SHP77 treated with DMSO at 0.1 percent for 48 hours (cell line): ENCODE results near the gene CEL.
"Not testable (repeated sequence)": the region's sequence is repeated elsewhere in the genome, so short reads cannot be mapped to it uniquely, and the experiment has no call there.

ENCODE experiments used
- DNase-seq: peaks from one replicate; lab custom pipeline; 2025; lab: John Stamatoyannopoulos, UW

Gene CEL

GRCh38 chr9:133064241-133065069 is 2.7 kb downstream of the CEL start:
- no peak for DNase-seq

- DNase-seq = no peak
These were observed 3.2 kb downstream of the CEL start for GRCh38 chr9:133065070-133065388.

DNA sequence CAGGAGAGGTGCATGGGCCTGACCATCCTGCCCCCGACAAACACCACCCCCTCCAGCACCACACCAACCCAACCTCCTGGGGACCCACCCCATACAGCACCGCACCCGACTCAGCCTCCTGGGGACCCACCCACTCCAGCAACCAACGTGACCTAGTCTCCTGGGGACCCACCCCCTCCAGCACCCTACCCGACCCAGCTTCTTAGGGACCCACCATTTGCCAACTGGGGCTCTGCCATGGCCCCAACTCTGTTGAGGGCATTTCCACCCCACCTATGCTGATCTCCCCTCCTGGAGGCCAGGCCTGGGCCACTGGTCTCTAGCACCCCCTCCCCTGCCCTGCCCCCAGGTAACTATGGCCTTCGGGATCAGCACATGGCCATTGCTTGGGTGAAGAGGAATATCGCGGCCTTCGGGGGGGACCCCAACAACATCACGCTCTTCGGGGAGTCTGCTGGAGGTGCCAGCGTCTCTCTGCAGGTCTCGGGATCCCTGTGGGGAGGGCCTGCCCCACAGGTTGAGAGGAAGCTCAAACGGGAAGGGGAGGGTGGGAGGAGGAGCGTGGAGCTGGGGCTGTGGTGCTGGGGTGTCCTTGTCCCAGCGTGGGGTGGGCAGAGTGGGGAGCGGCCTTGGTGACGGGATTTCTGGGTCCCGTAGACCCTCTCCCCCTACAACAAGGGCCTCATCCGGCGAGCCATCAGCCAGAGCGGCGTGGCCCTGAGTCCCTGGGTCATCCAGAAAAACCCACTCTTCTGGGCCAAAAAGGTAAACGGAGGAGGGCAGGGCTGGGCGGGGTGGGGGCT is 4.6 kb downstream of the CEL start:
- no peak for DNase-seq

DNA sequence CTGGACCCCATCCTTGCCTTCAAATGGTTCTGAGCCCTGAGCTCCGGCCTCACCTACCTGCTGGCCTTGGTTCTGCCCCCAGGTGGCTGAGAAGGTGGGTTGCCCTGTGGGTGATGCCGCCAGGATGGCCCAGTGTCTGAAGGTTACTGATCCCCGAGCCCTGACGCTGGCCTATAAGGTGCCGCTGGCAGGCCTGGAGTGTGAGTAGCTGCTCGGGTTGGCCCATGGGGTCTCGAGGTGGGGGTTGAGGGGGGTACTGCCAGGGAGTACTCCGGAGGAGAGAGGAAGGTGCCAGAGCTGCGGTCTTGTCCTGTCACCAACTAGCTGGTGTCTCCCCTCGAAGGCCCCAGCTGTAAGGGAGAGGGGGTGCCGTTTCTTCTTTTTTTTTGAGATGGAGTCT is 5.2 kb downstream of the CEL start:
- no peak for DNase-seq

GRCh38 chr9:133067813-133068212 is 6.0 kb downstream of the CEL start:
- DNase-seq = no peak

DNA sequence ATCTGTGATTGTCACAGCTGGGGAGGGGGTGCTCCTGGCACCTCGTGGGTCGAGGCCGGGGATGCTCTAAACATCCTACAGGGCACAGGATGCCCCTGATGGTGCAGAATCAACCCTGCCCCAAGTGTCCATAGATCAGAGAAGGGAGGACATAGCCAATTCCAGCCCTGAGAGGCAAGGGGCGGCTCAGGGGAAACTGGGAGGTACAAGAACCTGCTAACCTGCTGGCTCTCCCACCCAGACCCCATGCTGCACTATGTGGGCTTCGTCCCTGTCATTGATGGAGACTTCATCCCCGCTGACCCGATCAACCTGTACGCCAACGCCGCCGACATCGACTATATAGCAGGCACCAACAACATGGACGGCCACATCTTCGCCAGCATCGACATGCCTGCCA is 6.7 kb downstream of the CEL start:
- DNase-seq = not testable (repeated sequence)

GRCh38 chr9:133070500-133070961 is 8.8 kb downstream of the CEL start:
- not testable (repeated sequence) for DNase-seq

- DNase-seq = not testable (repeated sequence)
These were observed 9.2 kb downstream of the CEL start for GRCh38 chr9:133070985-133071384.

- no peak for DNase-seq
These were observed 9.8 kb downstream of the CEL start for GRCh38 chr9:133071484-133072150.

DNA sequence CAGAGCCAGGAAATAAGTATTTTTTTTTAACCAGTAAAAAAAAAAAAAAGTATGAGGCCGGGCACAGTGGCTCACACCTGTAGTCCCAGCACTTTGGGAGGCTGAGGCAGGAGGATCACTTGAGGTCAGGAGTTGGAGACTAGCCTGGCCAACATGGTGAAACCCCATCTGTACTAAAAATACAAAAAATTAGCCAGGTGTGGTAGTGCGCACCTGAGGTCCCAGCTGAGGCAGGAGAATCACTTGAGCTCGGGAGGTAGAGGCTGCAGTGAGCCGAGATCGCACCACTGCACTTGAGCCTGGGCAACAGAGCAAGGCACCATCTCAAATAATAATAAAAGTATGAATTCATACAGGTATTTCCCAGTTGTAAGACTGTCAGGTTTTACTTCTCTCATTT is 10.4 kb downstream of the CEL start:
- DNase-seq = not testable (repeated sequence)

DNA sequence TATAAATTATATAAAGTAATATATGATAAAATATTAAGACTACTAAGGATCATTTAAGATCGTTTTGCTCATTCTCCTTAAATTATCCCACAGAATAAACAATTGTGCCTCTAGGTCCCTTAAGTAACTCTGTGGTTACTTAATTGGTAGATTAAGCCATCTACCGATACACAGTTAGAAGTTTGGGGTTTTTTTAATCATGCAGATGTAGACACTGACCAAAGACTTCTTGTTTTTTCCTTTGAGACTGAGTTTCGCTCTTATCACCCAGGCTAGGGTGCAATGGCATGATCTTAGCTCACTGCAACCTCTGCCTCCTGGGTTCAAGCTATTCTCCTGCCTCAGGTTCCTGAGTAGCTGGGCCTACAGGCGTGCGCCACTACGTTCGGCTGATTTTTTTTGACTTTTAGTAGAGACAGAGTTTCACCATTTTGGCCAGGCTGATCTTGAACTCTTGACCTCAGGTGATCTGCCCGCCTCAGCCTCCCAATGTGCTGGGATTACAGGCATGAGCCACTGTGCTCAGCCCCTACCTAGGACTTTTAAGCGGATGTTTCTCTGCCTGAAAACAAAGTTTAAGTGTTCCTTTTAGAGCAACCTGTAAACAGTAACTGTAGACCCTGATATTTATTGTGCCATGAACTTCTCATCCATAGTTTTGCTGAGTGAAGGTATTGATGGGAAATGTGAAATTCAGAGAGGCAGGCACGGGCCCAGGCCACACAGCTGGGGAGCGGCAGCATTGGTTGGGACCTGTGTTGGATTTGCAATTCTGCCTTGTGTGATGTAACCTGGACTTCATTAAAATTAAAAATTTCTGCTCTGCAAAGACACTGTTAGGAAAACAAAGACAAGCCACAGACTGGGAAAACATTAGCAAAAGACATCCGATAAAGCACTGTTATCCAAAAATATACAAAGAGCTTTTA is 11.6 kb downstream of the CEL start:
- DNase-seq = no peak

- DNase-seq = no peak
These were observed 12.4 kb downstream of the CEL start for GRCh38 chr9:133074111-133074651.

- no peak for DNase-seq
These were observed 14.3 kb downstream of the CEL start for GRCh38 chr9:133075925-133076630.

DNA sequence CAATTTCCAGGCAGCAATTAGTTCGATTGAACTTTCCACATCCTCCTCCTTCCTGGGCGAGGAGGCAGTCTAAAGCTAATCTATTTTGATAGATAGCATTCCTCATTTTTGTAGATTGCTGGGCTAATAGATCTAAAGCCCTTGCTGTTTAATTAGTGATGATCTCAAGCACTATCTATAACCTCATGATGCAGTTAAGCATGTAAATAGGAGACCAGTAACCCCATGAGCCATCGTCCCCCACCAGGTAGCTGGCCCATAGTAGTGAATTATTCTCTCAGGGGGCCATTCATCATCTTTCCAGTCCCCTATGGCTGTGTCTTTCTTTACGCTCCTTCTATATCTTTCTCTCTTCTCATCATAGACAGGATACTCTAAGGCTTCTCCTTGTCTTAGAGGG is 14.9 kb downstream of the CEL start:
- DNase-seq = no peak

DNA sequence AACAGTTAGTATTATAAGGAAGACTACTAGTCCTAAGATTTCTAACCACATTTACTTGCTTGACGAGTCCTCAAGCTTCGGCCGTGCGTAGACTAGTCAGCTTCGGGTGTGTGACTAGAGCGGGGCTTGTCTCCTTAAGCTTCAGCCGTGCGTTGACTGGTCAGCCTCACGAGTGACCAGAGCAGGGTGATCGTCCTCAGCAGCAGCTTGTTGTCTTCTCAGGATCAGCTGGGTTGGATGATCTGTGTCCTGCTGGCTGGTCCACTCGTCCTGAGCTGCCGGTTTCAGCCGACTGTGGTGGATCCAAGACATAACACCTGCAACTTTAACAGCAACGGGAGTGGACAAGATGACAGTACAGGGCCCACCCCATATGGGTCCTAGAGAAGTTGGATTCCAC is 16.7 kb downstream of the CEL start:
- no peak for DNase-seq

- no peak for DNase-seq
These were observed 18.4 kb downstream of the CEL start for GRCh38 chr9:133080161-133080560.

DNA sequence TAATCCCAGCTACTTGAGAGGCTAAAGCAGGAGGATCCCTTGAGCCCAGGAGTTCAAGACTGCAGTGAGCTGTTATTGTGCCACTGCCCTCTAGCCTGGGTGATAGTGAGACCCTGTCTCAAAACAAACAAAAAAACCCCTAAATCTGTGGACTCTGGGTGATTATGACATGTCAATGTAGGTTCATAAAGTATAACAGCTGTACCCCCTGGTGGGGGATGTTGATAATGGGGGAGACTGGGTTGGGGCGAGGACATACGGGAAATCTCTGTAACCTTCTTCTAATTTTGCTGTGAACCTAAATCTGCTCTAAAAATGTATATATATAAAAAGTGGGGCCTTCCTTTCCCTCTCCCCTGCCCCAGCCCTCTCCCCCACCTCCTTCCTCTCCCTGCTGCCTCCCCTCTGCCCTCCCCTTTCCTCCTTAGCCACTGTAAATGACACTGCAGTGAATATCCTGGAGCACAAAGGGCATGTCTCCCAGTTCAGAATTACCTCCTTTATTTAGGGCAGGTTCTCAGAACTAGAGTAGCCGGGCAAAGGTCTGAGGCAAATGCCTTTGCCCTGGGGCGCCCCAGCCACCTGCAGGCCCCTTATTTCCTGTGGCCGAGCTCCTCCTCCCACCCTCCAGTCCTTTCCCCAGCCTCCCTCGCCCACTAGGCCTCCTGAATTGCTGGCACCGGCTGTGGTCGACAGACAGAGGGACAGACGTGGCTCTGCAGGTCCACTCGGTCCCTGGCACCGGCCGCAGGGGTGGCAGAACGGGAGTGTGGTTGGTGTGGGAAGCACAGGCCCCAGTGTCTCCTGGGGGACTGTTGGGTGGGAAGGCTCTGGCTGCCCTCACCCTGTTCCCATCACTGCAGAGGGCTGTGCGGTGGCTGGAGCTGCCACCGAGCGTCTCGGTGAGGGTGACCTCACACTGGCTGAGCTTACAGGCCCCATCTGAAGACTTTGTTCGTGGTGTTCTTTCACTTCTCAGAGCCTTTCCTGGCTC is 19.3 kb downstream of the CEL start:
- DNase-seq = not testable (repeated sequence)

- not testable (repeated sequence) for DNase-seq
These were observed 20.3 kb downstream of the CEL start for GRCh38 chr9:133081957-133082644.

GRCh38 chr9:133083688-133084087 is 21.9 kb downstream of the CEL start:
- not testable (repeated sequence) for DNase-seq
